ENCODE data around the gene NRXN3. TPM values are rescaled to one million over a fixed set of nuclear protein-coding genes. Genes with fewer than 3 reads are reported as not detected.

NRXN3 gene
- total RNA-seq, 1 experiment from 2014 or later = not detected

- Histone ChIP-seq H3K9me3 (ENCODE audit: insufficient read depth, low read depth) (no peaks in the 10 kb centered on the region), H3K4me1 (replicated peaks; ENCODE audit: insufficient read depth) (no peaks in the 10 kb centered on the region), H4K20me1 (ENCODE audit: insufficient read depth) (no peaks in the 10 kb centered on the region), H3K4me3 (no peak overlapping the region), H3K27me3 (ENCODE audit: insufficient read depth, low read depth) (peaks cover 60% of the 10 kb centered on the region), H3K79me2 (ENCODE audit: low read depth) (no peaks in the 10 kb centered on the region), H3F3A (ENCODE audit: insufficient read depth, low read depth) (no peaks in the 10 kb centered on the region), H2AFZ (no peak overlapping the region), H3K4me2 (no peak overlapping the region), H3K9me2 (ENCODE audit: insufficient read depth) (no peaks in the 10 kb centered on the region), H3K27ac (no peak overlapping the region), H3K36me3 (ENCODE audit: low read depth) (no peaks in the 10 kb centered on the region)
- no peak for TF ChIP-seq CTCF (conservative IDR thresholded peaks at IDR 0.05)
- TF ChIP-seq EZH2 (IDR thresholded peaks at IDR 0.05; ENCODE audit: low read depth) = no peak
- ChIA-PET POLR2A (ENCODE audit: unreplicated experiment) (no interaction called here), CTCF (no interaction called here)
- no peak for DNase-seq
- intact Hi-C loops (cut with micrococcal nuclease; ENCODE audit: unreplicated experiment) = no loop called here
- BruUV-seq (replicated peaks) = no TSS peak
Observed at GRCh38 chr14:78316786-78317185, 146.6 kb downstream of the NRXN3 start.

GRCh38 chr14:78319406-78319805 is 149.2 kb downstream of the NRXN3 start:
- no peak for TF ChIP-seq CTCF (conservative IDR thresholded peaks at IDR 0.05)
- TF ChIP-seq EZH2 (IDR thresholded peaks at IDR 0.05; ENCODE audit: low read depth) = no peak
- intact Hi-C loops (cut with micrococcal nuclease; ENCODE audit: unreplicated experiment) = no loop called here
- CTCF ChIA-PET = no interaction called here

GRCh38 chr14:78319887-78320635 is 149.9 kb downstream of the NRXN3 start:
- Histone ChIP-seq H3K4me2 (no peak overlapping the region), H3K4me1 (replicated peaks; ENCODE audit: insufficient read depth) (no peaks in the 10 kb centered on the region), H3K4me3 (no peak overlapping the region), H3K9me2 (ENCODE audit: insufficient read depth) (no peaks in the 10 kb centered on the region), H3K27ac (no peak overlapping the region), H3K79me2 (ENCODE audit: low read depth) (no peaks in the 10 kb centered on the region), H2AFZ (no peak overlapping the region), H3K9me3 (ENCODE audit: insufficient read depth, low read depth) (no peaks in the 10 kb centered on the region), H3F3A (ENCODE audit: insufficient read depth, low read depth) (no peaks in the 10 kb centered on the region), H4K20me1 (ENCODE audit: insufficient read depth) (no peaks in the 10 kb centered on the region), H3K27me3 (ENCODE audit: insufficient read depth, low read depth) (peaks cover 56% of the 10 kb centered on the region), H3K36me3 (ENCODE audit: low read depth) (no peaks in the 10 kb centered on the region)
- intact Hi-C loops (cut with micrococcal nuclease; ENCODE audit: unreplicated experiment) = no loop called here
- DNase-seq = no peak
- no peak for TF ChIP-seq EZH2 (IDR thresholded peaks at IDR 0.05; ENCODE audit: low read depth)
- TF ChIP-seq CTCF (conservative IDR thresholded peaks at IDR 0.05) = no peak
- ChIA-PET POLR2A (ENCODE audit: unreplicated experiment) (no interaction called here), CTCF (no interaction called here)
- BruUV-seq (replicated peaks) = no TSS peak

More at GRCh38 chr14:78319406-78319805, 149.2 kb downstream of the NRXN3 start:
- no peaks in the 10 kb centered on the region for H3K9me2 ChIP-seq (ENCODE audit: insufficient read depth)
- DNase-seq = no peak
- POLR2A ChIA-PET (ENCODE audit: unreplicated experiment) = no interaction called here
- no peaks in the 10 kb centered on the region for H4K20me1 ChIP-seq (ENCODE audit: insufficient read depth)
- BruUV-seq (replicated peaks) = no TSS peak
- no peak overlapping the region for H3K27ac ChIP-seq
- no peaks in the 10 kb centered on the region for H3K36me3 ChIP-seq (ENCODE audit: low read depth)
- H3K4me3 ChIP-seq = no peak overlapping the region
- no peak overlapping the region for H2AFZ ChIP-seq
- H3K9me3 ChIP-seq (ENCODE audit: insufficient read depth, low read depth) = no peaks in the 10 kb centered on the region
- H3K4me1 ChIP-seq (replicated peaks; ENCODE audit: insufficient read depth) = no peaks in the 10 kb centered on the region
- no peaks in the 10 kb centered on the region for H3K79me2 ChIP-seq (ENCODE audit: low read depth)
- H3K4me2 ChIP-seq = no peak overlapping the region
- H3F3A ChIP-seq (ENCODE audit: insufficient read depth, low read depth) = no peaks in the 10 kb centered on the region
- H3K27me3 ChIP-seq (ENCODE audit: insufficient read depth, low read depth) = peaks cover 58% of the 10 kb centered on the region

Measured in PC-9 (cell line).